ENCODE results near the gene DIAPH2.

Gene DIAPH2

GRCh38 chrX:96883608-96884007 lies 199.0 kb downstream of the DIAPH2 start, which contains the start of gene RPA4:
TSS of gene RPA4 (plus strand) at chrX:96883908. CDS start at chrX:96884311, 403 bp downstream.
- no peak within 1 kb of the TSS for H3K4me3 Mint-ChIP-seq
- H3K27ac Mint-ChIP-seq = no peak within 1 kb of the TSS
- intact Hi-C loops (cut with micrococcal nuclease) = no loop called here
- H3K9me3 Mint-ChIP-seq = no peaks in the 10 kb centered on the region
- no peaks in the 10 kb centered on the region for H3K27me3 Mint-ChIP-seq
- no peaks in the 10 kb centered on the region for H3K4me1 Mint-ChIP-seq (ENCODE audit: low read depth)
- H3K36me3 Mint-ChIP-seq (ENCODE audit: low read depth) = peaks cover 23% of the 10 kb centered on the region

- Mint-ChIP-seq H3K27me3 (no peaks in the 10 kb centered on the region), H3K4me1 (ENCODE audit: low read depth) (no peaks in the 10 kb centered on the region)
Measured at GRCh38 chrX:96884027-96884426, 199.4 kb downstream of the DIAPH2 start.

GRCh38 chrX:96889726-96890125 lies 205.1 kb downstream of the DIAPH2 start:
- Mint-ChIP-seq H3K27ac (no peak overlapping the region), H3K4me3 (no peak overlapping the region), H3K9me3 (no peaks in the 10 kb centered on the region), H3K4me1 (ENCODE audit: low read depth) (no peaks in the 10 kb centered on the region), H3K36me3 (ENCODE audit: low read depth) (peaks cover 6% of the 10 kb centered on the region), H3K27me3 (no peaks in the 10 kb centered on the region)
- intact Hi-C loops (cut with micrococcal nuclease) = no loop called here

More at GRCh38 chrX:96884027-96884426, 199.4 kb downstream of the DIAPH2 start:
- H3K4me3 Mint-ChIP-seq = no peak overlapping the region
- H3K27ac Mint-ChIP-seq = no peak overlapping the region
- H3K36me3 Mint-ChIP-seq (ENCODE audit: low read depth) = peaks cover 23% of the 10 kb centered on the region
- intact Hi-C loops (cut with micrococcal nuclease) = no loop called here
- H3K9me3 Mint-ChIP-seq = no peaks in the 10 kb centered on the region

GRCh38 chrX:96906741-96907140 lies 222.1 kb downstream of the DIAPH2 start:
- intact Hi-C loops (cut with micrococcal nuclease) = no loop called here
- Mint-ChIP-seq H3K4me1 (ENCODE audit: low read depth) (no peaks in the 10 kb centered on the region), H3K27me3 (no peaks in the 10 kb centered on the region), H3K27ac (no peak overlapping the region), H3K4me3 (no peak overlapping the region), H3K36me3 (ENCODE audit: low read depth) (no peaks in the 10 kb centered on the region), H3K9me3 (no peaks in the 10 kb centered on the region)

GRCh38 chrX:96907516-96908272 lies 223.1 kb downstream of the DIAPH2 start:
- H3K4me3 Mint-ChIP-seq = no peak overlapping the region
- intact Hi-C loops (cut with micrococcal nuclease) = no loop called here
- no peak overlapping the region for H3K27ac Mint-ChIP-seq
- no peaks in the 10 kb centered on the region for H3K36me3 Mint-ChIP-seq (ENCODE audit: low read depth)
- no peaks in the 10 kb centered on the region for H3K4me1 Mint-ChIP-seq (ENCODE audit: low read depth)
- no peaks in the 10 kb centered on the region for H3K27me3 Mint-ChIP-seq
- no peaks in the 10 kb centered on the region for H3K9me3 Mint-ChIP-seq

- Mint-ChIP-seq H3K9me3 (no peaks in the 10 kb centered on the region), H3K36me3 (ENCODE audit: low read depth) (no peaks in the 10 kb centered on the region), H3K4me1 (ENCODE audit: low read depth) (no peaks in the 10 kb centered on the region), H3K27me3 (no peaks in the 10 kb centered on the region), H3K27ac (no peak overlapping the region), H3K4me3 (no peak overlapping the region)
- intact Hi-C loops (cut with micrococcal nuclease) = no loop called here
Measured at GRCh38 chrX:96909291-96909690, 224.6 kb downstream of the DIAPH2 start.

- H3K27ac Mint-ChIP-seq = no peak overlapping the region
- peaks cover 19% of the 10 kb centered on the region for H3K36me3 Mint-ChIP-seq (ENCODE audit: low read depth)
- H3K27me3 Mint-ChIP-seq = no peaks in the 10 kb centered on the region
- H3K4me1 Mint-ChIP-seq (ENCODE audit: low read depth) = no peaks in the 10 kb centered on the region
- no peaks in the 10 kb centered on the region for H3K9me3 Mint-ChIP-seq
- H3K4me3 Mint-ChIP-seq = no peak overlapping the region
- intact Hi-C loops (cut with micrococcal nuclease) = no loop called here
Measured at GRCh38 chrX:96918864-96919263, 234.2 kb downstream of the DIAPH2 start.

- Mint-ChIP-seq H3K9me3 (peaks cover 2% of the 10 kb centered on the region), H3K4me3 (no peak overlapping the region), H3K27me3 (no peaks in the 10 kb centered on the region), H3K4me1 (ENCODE audit: low read depth) (peaks cover 3% of the 10 kb centered on the region), H3K27ac (no peak overlapping the region), H3K36me3 (ENCODE audit: low read depth) (peaks cover 21% of the 10 kb centered on the region)
- intact Hi-C loops (cut with micrococcal nuclease) = no loop called here
Measured at GRCh38 chrX:96919672-96920071, 235.0 kb downstream of the DIAPH2 start.

GRCh38 chrX:96924581-96924980 lies 239.9 kb downstream of the DIAPH2 start:
- H3K4me3 Mint-ChIP-seq = no peak overlapping the region
- no peaks in the 10 kb centered on the region for H3K27me3 Mint-ChIP-seq
- no peak overlapping the region for H3K27ac Mint-ChIP-seq
- peaks cover 11% of the 10 kb centered on the region for H3K9me3 Mint-ChIP-seq
- H3K36me3 Mint-ChIP-seq (ENCODE audit: low read depth) = peaks cover 31% of the 10 kb centered on the region
- intact Hi-C loops (cut with micrococcal nuclease) = no loop called here
- peaks cover 13% of the 10 kb centered on the region for H3K4me1 Mint-ChIP-seq (ENCODE audit: low read depth)

GRCh38 chrX:96929036-96929435 lies 244.4 kb downstream of the DIAPH2 start:
- H3K36me3 Mint-ChIP-seq (ENCODE audit: low read depth) = peaks cover 19% of the 10 kb centered on the region
- H3K9me3 Mint-ChIP-seq = peaks cover 11% of the 10 kb centered on the region
- no peaks in the 10 kb centered on the region for H3K27me3 Mint-ChIP-seq
- intact Hi-C loops (cut with micrococcal nuclease) = no loop called here
- H3K27ac Mint-ChIP-seq = no peak overlapping the region
- no peak overlapping the region for H3K4me3 Mint-ChIP-seq
- H3K4me1 Mint-ChIP-seq (ENCODE audit: low read depth) = peaks cover 13% of the 10 kb centered on the region

- peaks cover 50% of the 10 kb centered on the region for H3K36me3 Mint-ChIP-seq (ENCODE audit: low read depth)
- intact Hi-C loops (cut with micrococcal nuclease) = no loop called here
- H3K27me3 Mint-ChIP-seq = no peaks in the 10 kb centered on the region
- no peak overlapping the region for H3K27ac Mint-ChIP-seq
- no peaks in the 10 kb centered on the region for H3K4me1 Mint-ChIP-seq (ENCODE audit: low read depth)
- no peak overlapping the region for H3K4me3 Mint-ChIP-seq
- peaks cover 9% of the 10 kb centered on the region for H3K9me3 Mint-ChIP-seq
Measured at GRCh38 chrX:96957718-96958117, 273.1 kb downstream of the DIAPH2 start.

GRCh38 chrX:96971812-96972211 lies 287.2 kb downstream of the DIAPH2 start:
- H3K27me3 Mint-ChIP-seq = no peaks in the 10 kb centered on the region
- no peak overlapping the region for H3K27ac Mint-ChIP-seq
- no peaks in the 10 kb centered on the region for H3K9me3 Mint-ChIP-seq
- intact Hi-C loops (cut with micrococcal nuclease) = no loop called here
- peaks cover 20% of the 10 kb centered on the region for H3K36me3 Mint-ChIP-seq (ENCODE audit: low read depth)
- no peak overlapping the region for H3K4me3 Mint-ChIP-seq
- no peaks in the 10 kb centered on the region for H3K4me1 Mint-ChIP-seq (ENCODE audit: low read depth)

GRCh38 chrX:96978906-96979305 lies 294.3 kb downstream of the DIAPH2 start:
- no peaks in the 10 kb centered on the region for H3K4me1 Mint-ChIP-seq (ENCODE audit: low read depth)
- intact Hi-C loops (cut with micrococcal nuclease) = no loop called here
- no peaks in the 10 kb centered on the region for H3K36me3 Mint-ChIP-seq (ENCODE audit: low read depth)
- no peaks in the 10 kb centered on the region for H3K27me3 Mint-ChIP-seq
- H3K27ac Mint-ChIP-seq = no peak overlapping the region
- H3K9me3 Mint-ChIP-seq = no peaks in the 10 kb centered on the region
- no peak overlapping the region for H3K4me3 Mint-ChIP-seq

GRCh38 chrX:96979766-96980165 lies 295.1 kb downstream of the DIAPH2 start:
- intact Hi-C loops (cut with micrococcal nuclease) = no loop called here
- Mint-ChIP-seq H3K4me3 (no peak overlapping the region), H3K27ac (no peak overlapping the region), H3K4me1 (ENCODE audit: low read depth) (no peaks in the 10 kb centered on the region), H3K27me3 (no peaks in the 10 kb centered on the region), H3K9me3 (no peaks in the 10 kb centered on the region), H3K36me3 (ENCODE audit: low read depth) (no peaks in the 10 kb centered on the region)

GRCh38 chrX:96982161-96982560 lies 297.5 kb downstream of the DIAPH2 start:
- H3K36me3 Mint-ChIP-seq (ENCODE audit: low read depth) = no peaks in the 10 kb centered on the region
- H3K27ac Mint-ChIP-seq = no peak overlapping the region
- H3K4me3 Mint-ChIP-seq = no peak overlapping the region
- H3K9me3 Mint-ChIP-seq = no peaks in the 10 kb centered on the region
- H3K4me1 Mint-ChIP-seq (ENCODE audit: low read depth) = no peaks in the 10 kb centered on the region
- H3K27me3 Mint-ChIP-seq = no peaks in the 10 kb centered on the region
- intact Hi-C loops (cut with micrococcal nuclease) = no loop called here
